ENCODE results near the gene TWNK.
A peak's percentile ranks its signal among the peaks of the same experiment; 100 is the strongest.

Gene TWNK

DNA sequence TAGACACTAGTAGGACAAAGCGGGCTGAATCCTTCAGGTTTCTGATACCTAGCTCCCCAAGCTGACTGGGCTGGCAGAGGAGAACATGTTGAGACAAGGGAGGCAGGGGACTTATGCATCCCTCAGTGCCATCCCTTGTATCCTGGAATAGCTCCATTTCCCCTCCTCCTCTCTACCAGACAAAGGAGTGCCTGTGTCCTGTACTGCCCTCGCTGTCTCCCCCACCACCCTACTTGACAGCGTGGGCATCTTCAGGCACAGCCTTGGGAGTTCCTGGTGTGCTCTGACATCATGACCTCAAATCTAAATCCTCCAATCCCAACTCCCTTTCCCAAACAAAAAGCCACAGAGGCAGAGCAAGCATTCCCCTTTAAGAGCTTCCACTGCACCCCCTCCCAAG lies 52.7 kb downstream of the TWNK start:
- no peak overlapping the region for H3K27ac ChIP-seq (ENCODE audit: low read length)
- H3K36me3 ChIP-seq (ENCODE audit: control insufficient read depth, low read depth, low read length), result no peaks in the 10 kb centered on the region
- no peak overlapping the region for H3K9ac ChIP-seq (ENCODE audit: low read length)
- H3K27me3 ChIP-seq (ENCODE audit: control insufficient read depth, insufficient read depth, low read length), result peaks cover 66% of the 10 kb centered on the region
- H3K9me3 ChIP-seq (ENCODE audit: control insufficient read depth, low read depth, low read length), result no peaks in the 10 kb centered on the region
- no peaks in the 10 kb centered on the region for H3K4me1 ChIP-seq (ENCODE audit: control insufficient read depth, low read depth, low read length)
- no peak overlapping the region for H3K4me3 ChIP-seq (ENCODE audit: low read length)

DNA sequence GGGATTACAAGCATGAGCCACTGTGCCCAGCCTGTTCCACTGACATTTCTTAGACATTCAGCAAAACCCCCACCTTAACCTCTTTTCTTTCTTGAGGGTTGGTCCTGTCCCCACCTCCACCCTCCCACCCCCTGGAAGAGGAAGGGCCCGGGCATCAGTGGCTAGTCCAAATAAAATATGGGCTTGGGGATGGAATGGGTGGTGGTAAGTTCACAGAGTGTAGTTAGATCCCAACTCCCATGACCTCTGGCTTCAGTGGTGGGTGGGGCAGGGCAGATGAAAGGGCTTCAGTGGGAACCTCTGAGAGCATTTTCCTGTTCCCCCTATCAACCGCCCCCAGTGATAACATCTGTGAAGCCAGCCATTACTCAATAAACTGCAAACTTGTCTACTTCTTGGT lies 53.5 kb downstream of the TWNK start:
- Histone ChIP-seq H3K9ac (ENCODE audit: low read length) (no peak overlapping the region), H3K27ac (ENCODE audit: low read length) (no peak overlapping the region), H3K4me1 (ENCODE audit: control insufficient read depth, low read depth, low read length) (no peaks in the 10 kb centered on the region), H3K4me3 (ENCODE audit: low read length) (no peak overlapping the region), H3K36me3 (ENCODE audit: control insufficient read depth, low read depth, low read length) (no peaks in the 10 kb centered on the region), H3K27me3 (ENCODE audit: control insufficient read depth, insufficient read depth, low read length) (peaks cover 66% of the 10 kb centered on the region), H3K9me3 (ENCODE audit: control insufficient read depth, low read depth, low read length) (no peaks in the 10 kb centered on the region)

DNA sequence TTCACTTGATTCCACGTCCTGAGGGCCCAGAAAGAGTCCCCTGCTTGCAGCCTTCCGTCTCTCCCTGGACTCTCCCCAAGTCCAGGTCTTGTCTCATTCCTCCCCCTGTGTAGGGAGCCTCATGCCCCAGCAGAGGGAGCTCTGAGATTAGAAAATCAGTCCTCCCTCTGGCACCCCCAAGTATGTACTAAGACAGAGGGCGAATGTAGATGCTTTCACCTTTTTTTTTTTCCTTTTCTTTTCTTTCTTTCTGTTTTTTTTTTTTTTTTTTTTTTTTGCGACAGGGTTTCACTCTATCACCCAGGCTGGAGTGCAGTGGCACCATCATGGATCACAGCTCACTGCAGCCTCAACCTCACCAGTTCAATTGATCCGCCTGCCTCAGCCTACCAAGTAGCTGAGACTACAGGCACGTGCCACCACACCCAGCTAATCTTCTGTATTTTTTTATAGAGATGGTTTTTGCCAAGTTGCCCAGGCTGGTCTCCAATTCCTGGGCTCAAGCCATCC lies 54.0 kb downstream of the TWNK start:
- Histone ChIP-seq H3K9me3 (ENCODE audit: control insufficient read depth, low read depth, low read length) (no peaks in the 10 kb centered on the region), H3K36me3 (ENCODE audit: control insufficient read depth, low read depth, low read length) (no peaks in the 10 kb centered on the region), H3K27me3 (ENCODE audit: control insufficient read depth, insufficient read depth, low read length) (peaks cover 66% of the 10 kb centered on the region), H3K4me1 (ENCODE audit: control insufficient read depth, low read depth, low read length) (no peaks in the 10 kb centered on the region), H3K4me3 (ENCODE audit: low read length) (no peak overlapping the region), H3K27ac (ENCODE audit: low read length) (no peak overlapping the region), H3K9ac (ENCODE audit: low read length) (no peak overlapping the region)

DNA sequence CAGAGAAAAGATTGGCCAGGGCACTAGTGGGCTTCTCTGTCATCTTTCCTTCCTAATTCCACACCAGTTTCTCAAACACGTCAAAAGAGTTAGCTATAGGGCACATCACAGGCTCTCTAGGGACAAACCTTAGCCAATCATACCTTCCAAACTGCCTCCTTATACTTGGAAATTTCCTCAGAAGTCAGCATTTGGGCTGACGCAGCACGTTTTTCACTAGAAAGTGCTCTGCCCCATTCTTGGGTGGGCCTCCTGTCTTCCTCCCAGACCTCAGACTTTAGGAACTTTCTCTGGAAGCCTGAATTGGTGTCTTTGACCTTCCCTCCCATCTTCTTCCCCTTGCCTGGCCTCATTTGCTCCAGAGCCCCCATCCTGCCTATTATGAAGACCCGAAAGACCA lies 54.8 kb downstream of the TWNK start:
- Histone ChIP-seq H3K9me3 (ENCODE audit: control insufficient read depth, low read depth, low read length) (no peaks in the 10 kb centered on the region), H3K9ac (ENCODE audit: low read length) (no peak overlapping the region), H3K27ac (ENCODE audit: low read length) (no peak overlapping the region), H3K36me3 (ENCODE audit: control insufficient read depth, low read depth, low read length) (no peaks in the 10 kb centered on the region), H3K4me3 (ENCODE audit: low read length) (peak overlapping the region; percentile 67), H3K27me3 (ENCODE audit: control insufficient read depth, insufficient read depth, low read length) (peaks cover 71% of the 10 kb centered on the region), H3K4me1 (ENCODE audit: control insufficient read depth, low read depth, low read length) (peaks cover 3% of the 10 kb centered on the region)

DNA sequence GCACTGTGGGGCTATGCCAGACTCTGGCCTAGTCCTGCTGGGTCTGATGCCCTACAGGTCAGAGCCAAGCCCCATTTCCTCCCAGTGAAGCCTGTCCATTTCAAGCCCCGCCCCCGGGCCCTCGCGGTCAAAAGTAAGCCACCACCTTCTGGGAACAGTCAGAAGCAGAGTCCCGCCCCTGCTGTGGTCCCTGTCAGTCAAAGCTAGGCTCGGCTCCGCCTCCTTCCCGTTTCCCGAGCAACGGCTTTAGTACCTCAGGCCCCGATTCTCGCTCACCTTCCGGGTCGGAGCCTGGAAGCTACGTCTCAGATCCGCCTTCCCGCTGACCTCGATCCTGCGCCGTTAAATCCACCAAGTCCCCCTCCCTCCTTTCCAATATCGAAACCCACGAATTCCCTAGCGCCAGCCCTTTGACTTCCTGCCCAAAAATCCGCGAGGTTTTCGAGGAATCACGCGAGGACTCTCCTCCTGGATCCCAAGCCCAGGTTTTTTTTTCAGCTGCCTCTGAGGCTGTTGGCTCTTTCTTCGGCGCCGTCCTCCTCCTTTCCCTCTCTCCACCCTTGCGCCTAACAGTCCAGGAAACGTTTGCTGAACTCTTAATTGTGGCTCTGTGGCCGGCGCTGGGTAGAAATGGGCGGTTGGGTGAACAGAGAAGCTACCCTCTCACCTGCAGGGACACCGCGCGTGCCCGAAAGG lies 55.5 kb downstream of the TWNK start:
- no peaks in the 10 kb centered on the region for H3K36me3 ChIP-seq (ENCODE audit: control insufficient read depth, low read depth, low read length)
- H3K27me3 ChIP-seq (ENCODE audit: control insufficient read depth, insufficient read depth, low read length), result peaks cover 72% of the 10 kb centered on the region
- peak overlapping the region; percentile 67 for H3K4me3 ChIP-seq (ENCODE audit: low read length)
- no peak overlapping the region for H3K27ac ChIP-seq (ENCODE audit: low read length)
- peak overlapping the region; percentile 40 for H3K9ac ChIP-seq (ENCODE audit: low read length)
- H3K4me1 ChIP-seq (ENCODE audit: control insufficient read depth, low read depth, low read length), result peaks cover 3% of the 10 kb centered on the region
- no peaks in the 10 kb centered on the region for H3K9me3 ChIP-seq (ENCODE audit: control insufficient read depth, low read depth, low read length)

DNA sequence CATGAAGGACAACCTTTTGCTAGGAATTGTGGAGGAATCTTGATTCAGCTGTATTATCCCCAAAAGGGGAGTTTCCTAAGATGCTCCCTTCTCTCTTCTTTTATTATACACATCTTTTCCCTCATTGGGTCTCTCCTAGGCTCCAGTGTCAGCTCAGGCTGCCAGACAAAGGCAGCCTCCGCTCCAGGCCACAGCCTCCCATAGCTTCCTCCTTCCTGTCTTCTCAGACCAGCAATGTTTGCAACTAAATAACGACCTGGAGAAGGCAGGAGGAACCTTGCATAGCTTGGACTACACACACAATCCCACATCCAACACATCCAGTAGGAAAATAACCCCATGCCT lies 56.0 kb downstream of the TWNK start:
- no peak overlapping the region for H3K27ac ChIP-seq (ENCODE audit: low read length)

More for the DNA sequence above, 56.0 kb downstream of the TWNK start:
- Histone ChIP-seq H3K9ac (ENCODE audit: low read length) (peak overlapping the region; percentile 40), H3K9me3 (ENCODE audit: control insufficient read depth, low read depth, low read length) (no peaks in the 10 kb centered on the region), H3K4me1 (ENCODE audit: control insufficient read depth, low read depth, low read length) (peaks cover 3% of the 10 kb centered on the region), H3K27me3 (ENCODE audit: control insufficient read depth, insufficient read depth, low read length) (peaks cover 72% of the 10 kb centered on the region), H3K36me3 (ENCODE audit: control insufficient read depth, low read depth, low read length) (no peaks in the 10 kb centered on the region), H3K4me3 (ENCODE audit: low read length) (peak overlapping the region; percentile 67)
